ENCODE measurements around the gene CPSF4L. TPM values are rescaled to one million over a fixed set of nuclear protein-coding genes. Genes with fewer than 3 reads are reported as not detected.
"Not testable (repeated sequence)": the region's sequence is repeated elsewhere in the genome, so short reads cannot be mapped to it uniquely, and the experiment has no call there.

CPSF4L gene
- total RNA-seq, 1 donor from 2014 or later: not detected

DNA sequence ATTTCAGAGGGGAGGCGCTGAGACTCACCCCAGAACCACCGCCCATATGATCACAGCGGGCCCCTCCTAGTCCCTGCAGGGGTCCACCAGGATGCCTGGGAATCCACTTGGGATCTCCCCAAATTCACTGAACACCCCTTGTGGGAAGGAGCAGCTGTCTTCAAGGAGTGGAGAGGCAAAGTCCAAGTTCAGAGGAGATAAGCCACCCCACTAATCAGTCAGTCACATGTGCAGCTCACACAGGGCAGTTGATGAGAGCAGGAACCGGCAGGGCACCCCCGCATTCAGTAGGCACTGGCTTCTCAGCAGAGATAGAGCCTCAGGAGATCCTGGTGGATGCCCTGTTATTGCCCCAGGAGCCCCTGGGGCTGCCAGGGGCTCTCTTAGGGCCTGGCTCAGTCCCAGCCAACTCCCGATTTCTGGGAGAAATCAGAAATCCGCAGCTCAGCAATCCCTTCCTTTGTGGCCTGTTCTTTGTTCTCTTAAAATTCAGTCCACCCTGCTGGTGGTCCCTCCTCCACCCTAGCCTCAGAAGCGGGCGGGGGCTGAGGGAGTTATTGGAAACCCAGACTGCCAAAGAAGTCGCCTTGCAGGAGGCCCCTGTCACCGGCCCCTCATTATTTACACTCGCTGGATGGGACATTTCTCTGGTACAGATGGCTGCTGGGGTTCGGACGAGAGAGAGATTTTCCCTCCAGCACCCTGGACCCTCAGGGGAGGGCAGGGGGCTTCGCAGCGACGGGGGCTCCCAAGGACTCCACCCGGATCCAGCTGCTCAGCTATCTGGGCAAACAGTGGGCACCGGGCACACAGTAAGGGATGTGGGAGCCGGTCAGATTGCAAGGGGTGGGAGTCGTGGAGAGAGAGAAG, 48.3 kb upstream of the CPSF4L start:
- Histone ChIP-seq H3K36me3 (ENCODE audit: insufficient read depth, low read length) (no peaks in the 10 kb centered on the region), H3K79me2 (ENCODE audit: insufficient read depth, low read length) (peaks cover 55% of the 10 kb centered on the region), H3K27ac (ENCODE audit: low read depth, low read length) (peak overlapping the region; percentile 82), H3K4me2 (ENCODE audit: low read length) (peak overlapping the region; percentile 96), H3K4me3 (ENCODE audit: insufficient read depth, low read depth, low read length) (peak overlapping the region; percentile 78), H3K27me3 (ENCODE audit: insufficient read depth, low read length) (no peaks in the 10 kb centered on the region), H2AFZ (ENCODE audit: low read depth, low read length) (peak overlapping the region; percentile 51), H3K4me1 (ENCODE audit: insufficient read depth, low read length) (peaks cover 40% of the 10 kb centered on the region), H3K9ac (ENCODE audit: low read length) (peak overlapping the region; percentile 94), H4K20me1 (ENCODE audit: insufficient read depth, low read length) (peaks cover 15% of the 10 kb centered on the region), H3K9me3 (ENCODE audit: insufficient read depth, low read depth, low read length) (no peaks in the 10 kb centered on the region)
- Mint-ChIP-seq H3K9me3 (ENCODE audit: unreplicated experiment) (no peaks in the 10 kb centered on the region), H3K27me3 (ENCODE audit: low read depth, unreplicated experiment) (peaks cover 4% of the 10 kb centered on the region), H3K4me3 (ENCODE audit: unreplicated experiment) (peak overlapping the region; percentile 92), H3K4me1 (ENCODE audit: low read depth, unreplicated experiment) (peaks cover 13% of the 10 kb centered on the region), H3K36me3 (ENCODE audit: low read depth, unreplicated experiment) (peaks cover 2% of the 10 kb centered on the region), H3K27ac (ENCODE audit: unreplicated experiment) (peak overlapping the region; percentile 89)
- TF ChIP-seq, protein P1, sequence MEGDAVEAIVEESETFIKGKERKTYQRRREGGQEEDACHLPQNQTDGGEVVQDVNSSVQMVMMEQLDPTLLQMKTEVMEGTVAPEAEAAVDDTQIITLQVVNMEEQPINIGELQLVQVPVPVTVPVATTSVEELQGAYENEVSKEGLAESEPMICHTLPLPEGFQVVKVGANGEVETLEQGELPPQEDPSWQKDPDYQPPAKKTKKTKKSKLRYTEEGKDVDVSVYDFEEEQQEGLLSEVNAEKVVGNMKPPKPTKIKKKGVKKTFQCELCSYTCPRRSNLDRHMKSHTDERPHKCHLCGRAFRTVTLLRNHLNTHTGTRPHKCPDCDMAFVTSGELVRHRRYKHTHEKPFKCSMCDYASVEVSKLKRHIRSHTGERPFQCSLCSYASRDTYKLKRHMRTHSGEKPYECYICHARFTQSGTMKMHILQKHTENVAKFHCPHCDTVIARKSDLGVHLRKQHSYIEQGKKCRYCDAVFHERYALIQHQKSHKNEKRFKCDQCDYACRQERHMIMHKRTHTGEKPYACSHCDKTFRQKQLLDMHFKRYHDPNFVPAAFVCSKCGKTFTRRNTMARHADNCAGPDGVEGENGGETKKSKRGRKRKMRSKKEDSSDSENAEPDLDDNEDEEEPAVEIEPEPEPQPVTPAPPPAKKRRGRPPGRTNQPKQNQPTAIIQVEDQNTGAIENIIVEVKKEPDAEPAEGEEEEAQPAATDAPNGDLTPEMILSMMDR (IDR thresholded peaks at IDR 0.05; ENCODE audit: insufficient read depth, low read depth, low read length): no peak
- no peak for TF ChIP-seq EZH2 (IDR thresholded peaks at IDR 0.05; ENCODE audit: insufficient read depth, low read length)
- DNase-seq (ENCODE audit: low read depth) (no peak), FAIRE-seq (no peak)

- not testable (repeated sequence) for H3K36me3 Mint-ChIP-seq (ENCODE audit: low read depth, unreplicated experiment); DNase-seq (ENCODE audit: low read depth); H3K27me3 ChIP-seq (ENCODE audit: insufficient read depth, low read length); FAIRE-seq; H3K27ac ChIP-seq (ENCODE audit: low read depth, low read length); H3K9me3 Mint-ChIP-seq (ENCODE audit: unreplicated experiment); H3K9ac ChIP-seq (ENCODE audit: low read length); H2AFZ ChIP-seq (ENCODE audit: low read depth, low read length); H3K27me3 Mint-ChIP-seq (ENCODE audit: low read depth, unreplicated experiment); H3K4me3 ChIP-seq (ENCODE audit: insufficient read depth, low read depth, low read length); H3K36me3 ChIP-seq (ENCODE audit: insufficient read depth, low read length); H3K4me3 Mint-ChIP-seq (ENCODE audit: unreplicated experiment); H3K9me3 ChIP-seq (ENCODE audit: insufficient read depth, low read depth, low read length); H3K27ac Mint-ChIP-seq (ENCODE audit: unreplicated experiment)
- peaks cover 65% of the 10 kb centered on the region for H3K79me2 ChIP-seq (ENCODE audit: insufficient read depth, low read length)
- H4K20me1 ChIP-seq (ENCODE audit: insufficient read depth, low read length): peaks cover 20% of the 10 kb centered on the region
- H3K4me2 ChIP-seq (ENCODE audit: low read length): peak overlapping the region; percentile 81
- H3K4me1 Mint-ChIP-seq (ENCODE audit: low read depth, unreplicated experiment): peaks cover 19% of the 10 kb centered on the region
- H3K4me1 ChIP-seq (ENCODE audit: insufficient read depth, low read length): peaks cover 50% of the 10 kb centered on the region
These were observed 47.3 kb upstream of the CPSF4L start for GRCh38 chr17:73308959-73309358.

DNA sequence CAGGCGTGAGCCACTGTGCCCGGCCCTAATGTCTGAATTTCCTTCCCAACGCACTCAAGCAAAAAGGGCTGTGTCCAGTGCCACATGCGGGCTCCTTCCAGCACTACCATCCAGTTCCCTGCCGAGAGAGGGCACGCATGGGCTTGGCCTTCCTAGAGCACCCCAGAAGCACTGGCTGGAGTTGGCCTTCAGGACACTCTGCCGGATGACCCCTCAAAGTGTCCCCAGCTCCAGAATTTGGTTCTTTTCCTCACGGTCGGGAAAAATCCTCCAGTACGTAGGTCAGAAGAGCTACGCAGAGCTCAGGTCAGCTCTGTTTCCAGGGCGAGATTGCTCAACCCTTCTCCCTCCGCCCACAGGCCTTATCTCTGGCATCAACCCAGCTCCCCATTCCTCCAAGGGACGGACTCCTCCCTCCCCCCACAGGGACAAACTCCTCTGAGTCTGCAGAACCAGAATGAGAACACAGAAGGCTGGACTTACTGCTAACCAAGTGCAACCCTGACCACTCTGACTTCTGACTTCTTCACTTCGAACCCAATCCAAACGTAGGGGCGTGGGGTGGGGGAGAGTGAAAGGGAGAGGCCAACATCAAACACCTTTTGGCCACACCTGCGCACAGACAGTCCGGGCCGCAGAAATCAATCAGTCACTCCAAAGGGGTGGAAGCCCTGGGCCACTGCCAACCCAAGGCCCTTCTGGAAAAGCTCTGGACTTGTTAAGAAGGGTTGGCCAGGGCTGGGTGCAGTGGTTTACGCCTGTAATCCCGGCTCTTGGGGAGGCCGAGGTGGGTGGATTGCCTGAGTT, 46.5 kb upstream of the CPSF4L start:
- H3K4me3 Mint-ChIP-seq (ENCODE audit: unreplicated experiment): no peak overlapping the region
- Histone ChIP-seq H3K27ac (ENCODE audit: low read depth, low read length) (peak overlapping the region; percentile 31), H3K4me1 (ENCODE audit: insufficient read depth, low read length) (peaks cover 57% of the 10 kb centered on the region), H3K79me2 (ENCODE audit: insufficient read depth, low read length) (peaks cover 72% of the 10 kb centered on the region), H3K4me3 (ENCODE audit: insufficient read depth, low read depth, low read length) (no peak overlapping the region), H3K9me3 (ENCODE audit: insufficient read depth, low read depth, low read length) (no peaks in the 10 kb centered on the region), H3K9ac (ENCODE audit: low read length) (peak overlapping the region; percentile 32), H3K27me3 (ENCODE audit: insufficient read depth, low read length) (no peaks in the 10 kb centered on the region), H4K20me1 (ENCODE audit: insufficient read depth, low read length) (peaks cover 26% of the 10 kb centered on the region), H2AFZ (ENCODE audit: low read depth, low read length) (no peak overlapping the region), H3K36me3 (ENCODE audit: insufficient read depth, low read length) (no peaks in the 10 kb centered on the region), H3K4me2 (ENCODE audit: low read length) (peak overlapping the region; percentile 81)
- TF ChIP-seq EZH2 (IDR thresholded peaks at IDR 0.05; ENCODE audit: insufficient read depth, low read length): no peak
- TF ChIP-seq, protein P1 (IDR thresholded peaks at IDR 0.05; ENCODE audit: insufficient read depth, low read depth, low read length): no peak
- DNase-seq (ENCODE audit: low read depth) (peak; percentile 80), FAIRE-seq (no peak)
- no peaks in the 10 kb centered on the region for H3K36me3 Mint-ChIP-seq (ENCODE audit: low read depth, unreplicated experiment)
- H3K27ac Mint-ChIP-seq (ENCODE audit: unreplicated experiment): no peak overlapping the region
- H3K4me1 Mint-ChIP-seq (ENCODE audit: low read depth, unreplicated experiment): peaks cover 24% of the 10 kb centered on the region
- H3K27me3 Mint-ChIP-seq (ENCODE audit: low read depth, unreplicated experiment): peaks cover 2% of the 10 kb centered on the region
- no peaks in the 10 kb centered on the region for H3K9me3 Mint-ChIP-seq (ENCODE audit: unreplicated experiment)

Measured in astrocyte (in vitro differentiated cells and primary cell).